Activated CD8-positive, alpha-beta memory T cell treated with anti-CD3 and anti-CD28 coated beads for 4 hours (primary cell): ENCODE results near the gene DOLK.

Source experiments
- DNase-seq, 2 donors: peaks; one replicate each; pipeline ENCODE4 v3.0.0-alpha.2; 2020; ENCODE audit warnings: low read depth in 2 of 2

The DOLK gene

GRCh38 chr9:128906741-128907140 is 40.7 kb downstream of the DOLK start:
- no peak for DNase-seq

DNA sequence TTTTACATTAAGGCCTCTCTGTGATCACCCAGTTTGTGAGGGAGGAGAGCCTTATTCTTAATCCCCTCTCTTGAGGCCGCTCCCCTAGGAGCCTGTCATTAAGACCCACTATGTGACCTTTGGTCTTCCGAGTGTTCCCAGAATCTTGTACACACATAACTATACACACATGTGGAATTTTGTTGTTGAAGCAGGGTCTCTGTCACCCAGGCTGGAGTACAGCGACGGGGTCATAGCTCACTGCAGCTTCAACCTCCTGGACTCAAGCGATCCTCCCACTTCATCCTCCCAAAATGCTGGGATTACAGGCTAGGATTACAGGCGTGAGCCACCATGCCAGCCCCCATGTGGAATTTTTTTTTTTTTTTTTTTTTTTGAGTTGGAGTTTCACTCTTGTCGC is 41.4 kb downstream of the DOLK start:
- no peak for DNase-seq

DNA sequence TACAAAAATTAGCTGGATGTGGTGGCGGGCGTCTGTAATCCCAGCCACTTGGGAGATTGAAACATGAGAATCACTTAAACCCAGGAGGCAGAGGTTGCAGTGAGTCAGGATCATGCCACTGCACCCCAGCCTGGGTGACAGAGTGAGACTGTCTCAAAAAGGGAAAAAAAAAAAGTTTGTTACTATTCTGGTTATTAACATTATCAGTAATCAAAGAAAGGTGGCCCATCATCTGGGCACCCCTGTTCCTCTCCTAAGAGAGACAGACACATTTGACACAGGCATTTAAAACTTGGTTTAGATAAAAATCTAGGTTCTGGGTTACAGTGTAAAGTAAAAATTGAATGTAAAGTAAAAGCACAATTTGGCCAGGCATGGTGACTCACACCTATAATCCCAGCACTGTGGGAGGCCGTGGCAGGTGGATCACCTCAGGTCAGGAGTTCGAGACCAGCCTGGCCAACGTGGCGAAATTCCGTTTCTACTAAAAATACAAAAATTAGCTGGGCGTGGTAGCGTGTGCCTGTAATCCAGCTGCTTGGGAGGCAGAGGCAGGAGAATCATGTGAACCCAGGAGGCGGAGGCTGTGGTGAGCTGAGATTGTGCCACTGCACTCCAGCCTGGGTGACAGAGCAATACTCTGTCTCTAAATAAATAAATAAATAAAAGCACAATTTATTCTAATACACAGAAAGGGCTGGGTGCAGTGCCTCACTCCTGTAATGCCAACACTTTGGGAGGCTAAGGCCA is 43.4 kb downstream of the DOLK start:
- DNase-seq, result no peak

- DNase-seq, result no peak
Measured at GRCh38 chr9:128903079-128903461, 44.3 kb downstream of the DOLK start.

DNA sequence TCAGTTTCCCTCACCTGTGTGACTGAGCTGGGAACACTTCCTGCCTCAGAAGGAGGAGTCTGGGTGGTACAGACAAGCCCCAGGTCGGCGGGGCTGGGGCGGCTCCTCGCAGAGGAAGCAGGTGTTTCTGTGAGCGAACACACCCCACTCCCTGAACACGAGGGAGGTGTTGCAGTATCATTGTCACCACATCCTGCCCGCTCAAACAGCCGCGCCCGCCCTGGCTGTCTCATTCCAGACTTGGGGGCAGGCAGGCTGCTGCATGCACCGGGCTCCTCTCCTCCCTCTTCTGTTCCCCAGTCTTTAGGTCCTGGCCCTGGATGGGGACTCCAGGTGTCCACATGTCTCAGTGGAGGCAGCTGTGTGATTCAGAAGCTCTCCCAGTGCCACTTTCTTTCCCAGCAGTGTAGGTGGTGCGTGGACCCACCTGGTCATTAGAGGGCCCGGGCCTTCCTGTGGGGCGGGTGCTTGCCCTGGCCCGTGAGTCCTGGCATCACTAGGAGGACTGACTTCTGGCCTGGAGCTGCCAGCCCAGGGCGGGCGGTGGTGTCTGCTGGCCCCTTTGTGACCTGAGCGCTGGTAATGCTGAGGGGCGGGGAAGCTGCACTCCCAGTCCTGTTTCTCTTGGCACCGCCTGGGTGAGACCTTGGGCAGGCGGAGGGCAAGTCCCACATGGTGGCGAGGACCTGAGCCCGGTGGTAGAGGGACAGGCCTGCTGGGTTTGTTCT is 44.9 kb downstream of the DOLK start:
- DNase-seq, result peak; percentile 66 to 72

GRCh38 chr9:128901822-128902221 is 45.6 kb downstream of the DOLK start:
- no peak for DNase-seq

- DNase-seq, result no peak
Measured at GRCh38 chr9:128901379-128901778, 46.0 kb downstream of the DOLK start.

DNA sequence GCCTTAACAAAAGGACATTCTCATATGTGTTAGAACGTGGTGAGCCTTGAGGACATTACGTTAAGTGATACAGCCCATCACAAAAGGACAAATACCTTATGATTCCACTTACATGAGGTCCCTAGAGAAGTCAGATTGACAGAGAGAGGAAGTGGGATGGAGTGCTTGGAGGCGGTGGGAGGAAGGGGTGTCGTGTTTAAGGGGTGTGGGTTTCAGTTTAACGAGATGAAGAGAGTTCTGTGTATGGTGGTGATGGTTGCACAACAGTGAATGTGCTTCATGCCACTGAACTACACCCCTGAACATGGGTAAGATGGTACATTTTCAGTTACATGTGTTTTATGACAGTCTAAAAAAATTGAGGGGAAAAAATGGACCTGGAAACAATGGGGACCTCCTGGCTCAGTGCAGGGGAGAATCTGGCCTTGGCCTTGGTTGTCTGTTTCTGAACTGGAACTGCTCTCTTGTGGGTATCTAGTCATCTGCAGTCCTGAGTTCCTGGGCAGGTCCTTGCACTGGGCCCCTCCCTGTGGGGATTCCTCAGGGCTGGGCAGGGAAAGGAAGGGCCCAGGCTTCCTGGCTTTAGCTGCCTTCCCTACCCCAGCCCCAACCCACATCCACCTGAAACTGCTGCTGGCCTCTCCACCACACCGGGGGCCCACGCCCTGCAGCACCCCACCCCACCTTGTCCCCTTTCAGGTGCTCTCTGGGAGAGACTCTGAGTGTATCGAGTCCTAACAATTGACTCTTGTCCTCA is 47.7 kb downstream of the DOLK start:
- no peak for DNase-seq

DNA sequence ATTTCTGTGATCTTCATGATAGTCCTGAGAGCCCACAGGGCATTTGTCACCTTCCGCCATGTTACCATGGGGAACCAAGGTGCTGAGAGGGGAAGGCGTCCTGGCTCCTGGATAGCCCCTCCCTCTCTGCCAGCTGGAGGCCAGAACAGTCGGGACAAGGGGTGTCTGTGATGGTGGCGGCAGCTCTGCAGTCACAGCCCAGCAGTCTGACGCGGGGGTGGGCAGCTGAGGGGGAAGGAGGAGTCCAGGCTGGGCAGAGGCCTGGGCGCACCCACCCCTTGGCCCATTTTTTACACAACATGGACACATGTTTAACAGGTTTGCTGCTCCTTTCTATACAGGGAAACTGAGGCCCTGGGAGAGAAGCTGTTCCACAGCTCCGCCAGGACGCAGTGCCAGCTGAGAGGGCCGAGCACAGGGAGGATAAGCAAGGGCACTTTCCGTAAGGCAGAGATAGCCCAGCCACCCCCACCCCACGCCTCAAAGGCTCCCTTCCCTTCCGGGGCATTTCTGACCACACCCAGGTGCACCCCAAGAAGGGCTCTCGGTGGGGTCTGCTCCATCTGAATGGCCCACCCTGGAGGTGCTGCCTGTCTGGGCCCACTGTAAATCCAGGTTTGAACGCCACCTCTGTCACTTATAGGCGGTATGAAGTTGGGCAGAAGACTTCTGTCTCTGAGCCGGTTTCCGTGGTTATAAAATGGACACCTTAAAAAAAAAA is 48.4 kb downstream of the DOLK start:
- DNase-seq, result no peak

GRCh38 chr9:128898382-128898781 is 49.0 kb downstream of the DOLK start:
- DNase-seq, result no peak

DNA sequence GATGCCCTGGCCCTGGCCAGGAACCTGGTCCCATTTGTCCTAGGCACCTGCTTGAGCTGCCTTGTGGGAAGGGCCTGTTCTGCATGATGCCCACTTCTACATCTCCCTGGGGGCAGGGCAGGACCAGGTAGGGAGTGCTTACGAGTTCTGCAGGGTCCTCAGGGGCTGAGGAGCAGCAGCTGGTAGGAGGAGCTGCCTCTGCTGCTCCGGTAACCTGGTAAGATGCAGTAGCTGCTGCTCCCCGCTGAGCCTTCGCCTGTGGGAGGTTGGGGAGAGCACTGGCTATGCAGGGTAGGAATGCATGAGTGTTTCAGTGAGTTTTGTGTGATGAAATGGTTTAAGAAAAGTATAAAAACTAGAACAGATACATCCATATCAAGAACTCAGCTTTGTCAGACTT is 51.8 kb downstream of the DOLK start:
- DNase-seq, result no peak
